Body of pancreas (tissue), 4 donors: ENCODE results near the gene RRAS. TPM values are rescaled to one million over a fixed set of nuclear protein-coding genes. Genes with fewer than 3 reads are reported as not detected.

Experiments used
- ATAC-seq: fragments of 150-250 bp; one replicate; pipeline ENCODE4 v1.9.1; 2016
- DNase-seq, 4 donors: peaks; one replicate each; pipeline ENCODE4 v3.0.0-alpha.2; 2019
- H3K27ac ChIP-seq, 4 donors: fragments of 200-600 bp; sonication (generic); 1 replicate in 3 of 4; 2 replicates in 1 of 4; pipeline versions ENCODE4 v1.5.1 to v1.6.1; 2016 to 2019; ENCODE audit warnings: mild to moderate bottlenecking in 1 of 4, mixed read lengths in 1 of 4, moderate library complexity in 1 of 4
- H3K27me3 ChIP-seq, 2 donors: fragments of 200-600 bp; sonication (generic); one replicate each; pipeline ENCODE4 v1.6.0; 2016; ENCODE audit warnings: mild to moderate bottlenecking in 1 of 2
- H3K36me3 ChIP-seq, 2 donors: fragments of 200-600 bp; sonication (generic); replicated peaks in 1 of 2; 2 replicates each; pipeline ENCODE4 v1.5.1; 2016; ENCODE audit warnings: low read depth in 2 of 2; ENCODE audit not compliant: insufficient read depth in 1 of 2
- H3K4me1 ChIP-seq: fragments of 200-600 bp; sonication (generic); one replicate; pipeline ENCODE4 v1.6.0; 2016
- H3K4me3 ChIP-seq, 2 donors: fragments of 200-600 bp; sonication (generic); 1 replicate in 1 of 2; 2 replicates in 1 of 2; pipeline ENCODE4 v1.5.1; 2016 to 2019
- H3K9me3 ChIP-seq, 3 donors: fragments of 200-600 bp; sonication (generic); 1 replicate in 2 of 3; 2 replicates in 1 of 3; pipeline ENCODE4 v1.5.1; 2016
- POLR2A ChIP-seq, 3 donors: fragments of 450-650 bp; IDR thresholded peaks; one replicate each; pipeline ENCODE4 v1.6.1; 2016; ENCODE audit warnings: antibody characterized with exemption in 3 of 3, mild to moderate bottlenecking in 2 of 3
- WGBS, 2 donors: methylation state at CpG; one replicate each; pipeline ENCODE4 v1.1.5; 2017; 5-methylcytosine and 5-hydroxymethylcytosine counted together
- intact Hi-C: fragments of 100-400 bp; cut with DNase I; formaldehyde crosslinking; loops from one replicate; pipeline ENCODE4 v1.15.1; 2023
- total RNA-seq, 2 donors: library from RNA; depleted of rRNA; stranded (reverse); fragments of >200 nt; gene quantifications; one replicate each; pipeline ENCODE4 v1.1.0, GENCODE V29; 2016
- TF ChIP-seq, protein P1 (sequence below), 7 experiments: fragments of 450-650 bp in 4 of 7; fragments of 200-600 bp in 3 of 7; sonication (generic) in 3 of 7; IDR thresholded peaks; one replicate each; pipeline ENCODE4 v1.5.1; 2016 to 2019; ENCODE audit warnings: antibody characterized with exemption in 7 of 7

The RRAS gene
- total RNA-seq, 2 donors from 2014 or later, result 10.9 to 17.9 TPM

DNA sequence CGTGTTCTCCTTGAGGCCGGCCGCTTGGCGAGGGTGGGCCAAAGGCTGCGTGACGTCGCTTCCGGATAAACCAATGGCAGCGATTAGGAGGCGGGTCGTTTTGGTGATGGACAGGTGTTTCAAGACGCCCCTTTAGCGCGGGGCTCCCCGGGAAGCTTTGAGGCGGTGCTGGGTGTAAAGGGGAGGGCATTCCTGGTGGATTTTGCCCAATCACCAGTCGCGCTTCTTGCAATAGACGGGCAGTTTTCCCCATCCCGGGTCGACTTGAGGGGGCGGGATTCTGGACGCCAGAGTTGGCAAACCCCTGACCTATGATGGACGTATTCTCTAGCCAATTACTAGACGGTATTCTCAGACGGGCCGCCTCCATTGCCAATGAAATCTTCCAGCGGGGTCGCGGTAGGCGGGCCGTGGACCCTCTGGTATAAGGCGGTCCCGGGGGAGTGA lies 36.9 kb upstream of the RRAS start:
- Histone ChIP-seq H3K36me3 (peaks cover under 1 to 1% of the 10 kb centered on the region in 2 donors), H3K9me3 (no peaks in the 10 kb centered on the region), H3K27ac (peak overlapping the region; percentile 91 to 95 (median 94)), H3K4me1 (peaks cover 55% of the 10 kb centered on the region), H3K4me3 (peak overlapping the region; percentile 90 to 92), H3K27me3 (no peaks in the 10 kb centered on the region)
- DNase-seq, result peak; percentile 100
- intact Hi-C loops, result no loop called here
- 0 to 1% methylated on average over 10 to 34 of the region's 34 CpGs for WGBS, 2 donors
- peak; percentile 85 for ATAC-seq
- no peak for TF ChIP-seq POLR2A (IDR thresholded peaks at IDR 0.05)
- TF ChIP-seq, protein P1, sequence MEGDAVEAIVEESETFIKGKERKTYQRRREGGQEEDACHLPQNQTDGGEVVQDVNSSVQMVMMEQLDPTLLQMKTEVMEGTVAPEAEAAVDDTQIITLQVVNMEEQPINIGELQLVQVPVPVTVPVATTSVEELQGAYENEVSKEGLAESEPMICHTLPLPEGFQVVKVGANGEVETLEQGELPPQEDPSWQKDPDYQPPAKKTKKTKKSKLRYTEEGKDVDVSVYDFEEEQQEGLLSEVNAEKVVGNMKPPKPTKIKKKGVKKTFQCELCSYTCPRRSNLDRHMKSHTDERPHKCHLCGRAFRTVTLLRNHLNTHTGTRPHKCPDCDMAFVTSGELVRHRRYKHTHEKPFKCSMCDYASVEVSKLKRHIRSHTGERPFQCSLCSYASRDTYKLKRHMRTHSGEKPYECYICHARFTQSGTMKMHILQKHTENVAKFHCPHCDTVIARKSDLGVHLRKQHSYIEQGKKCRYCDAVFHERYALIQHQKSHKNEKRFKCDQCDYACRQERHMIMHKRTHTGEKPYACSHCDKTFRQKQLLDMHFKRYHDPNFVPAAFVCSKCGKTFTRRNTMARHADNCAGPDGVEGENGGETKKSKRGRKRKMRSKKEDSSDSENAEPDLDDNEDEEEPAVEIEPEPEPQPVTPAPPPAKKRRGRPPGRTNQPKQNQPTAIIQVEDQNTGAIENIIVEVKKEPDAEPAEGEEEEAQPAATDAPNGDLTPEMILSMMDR (IDR thresholded peaks at IDR 0.05), result peak in 1 of 7 experiments; percentile 2

DNA sequence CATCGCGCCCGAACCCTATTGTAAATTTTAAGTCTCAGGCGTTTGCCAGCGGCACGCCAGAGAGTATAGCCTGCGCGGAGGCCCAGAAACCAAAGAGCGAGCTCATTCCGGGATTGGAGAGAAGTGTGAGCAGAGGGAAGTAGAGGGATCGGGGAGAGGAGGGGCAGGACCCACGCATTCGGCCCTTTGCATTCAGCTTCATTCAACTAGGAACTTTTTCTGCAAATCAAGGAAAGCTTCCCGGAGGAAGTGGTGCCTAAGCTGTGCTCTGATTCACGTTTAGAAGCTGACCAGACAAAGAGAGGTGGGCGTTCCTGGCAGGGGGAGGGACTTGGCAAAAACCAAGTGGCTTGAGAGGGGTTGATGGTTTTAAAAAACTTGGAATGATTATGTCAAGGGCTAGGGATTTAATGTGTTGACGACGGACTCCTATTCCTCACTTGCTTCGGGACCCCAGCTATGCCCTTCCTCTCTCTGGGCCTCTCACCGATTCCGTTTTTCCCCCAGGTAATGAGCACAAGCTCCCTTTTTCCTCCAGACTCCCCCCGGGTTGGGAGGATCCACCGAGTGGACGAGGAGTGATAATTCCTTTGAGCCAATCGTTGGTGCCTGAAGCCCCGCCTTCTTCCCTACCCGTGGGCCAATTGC lies 36.3 kb upstream of the RRAS start:
- Histone ChIP-seq H3K27me3 (no peaks in the 10 kb centered on the region), H3K9me3 (no peaks in the 10 kb centered on the region), H3K27ac (peak overlapping the region; percentile 89 to 95 (median 94)), H3K4me1 (peaks cover 57% of the 10 kb centered on the region), H3K4me3 (no peak overlapping the region), H3K36me3 (no peaks in the 10 kb centered on the region)
- ATAC-seq (peak; percentile 55), DNase-seq (peak; percentile 88 to 91 (median 90))
- 2% methylated on average over 23 to 27 of the region's 27 CpGs for WGBS, 2 donors
- TF ChIP-seq, protein P1 (IDR thresholded peaks at IDR 0.05), result no peak
- TF ChIP-seq POLR2A (IDR thresholded peaks at IDR 0.05), result peak in 2 of 3 donors; percentile 48 to 50
- intact Hi-C loops, result no loop called here

DNA sequence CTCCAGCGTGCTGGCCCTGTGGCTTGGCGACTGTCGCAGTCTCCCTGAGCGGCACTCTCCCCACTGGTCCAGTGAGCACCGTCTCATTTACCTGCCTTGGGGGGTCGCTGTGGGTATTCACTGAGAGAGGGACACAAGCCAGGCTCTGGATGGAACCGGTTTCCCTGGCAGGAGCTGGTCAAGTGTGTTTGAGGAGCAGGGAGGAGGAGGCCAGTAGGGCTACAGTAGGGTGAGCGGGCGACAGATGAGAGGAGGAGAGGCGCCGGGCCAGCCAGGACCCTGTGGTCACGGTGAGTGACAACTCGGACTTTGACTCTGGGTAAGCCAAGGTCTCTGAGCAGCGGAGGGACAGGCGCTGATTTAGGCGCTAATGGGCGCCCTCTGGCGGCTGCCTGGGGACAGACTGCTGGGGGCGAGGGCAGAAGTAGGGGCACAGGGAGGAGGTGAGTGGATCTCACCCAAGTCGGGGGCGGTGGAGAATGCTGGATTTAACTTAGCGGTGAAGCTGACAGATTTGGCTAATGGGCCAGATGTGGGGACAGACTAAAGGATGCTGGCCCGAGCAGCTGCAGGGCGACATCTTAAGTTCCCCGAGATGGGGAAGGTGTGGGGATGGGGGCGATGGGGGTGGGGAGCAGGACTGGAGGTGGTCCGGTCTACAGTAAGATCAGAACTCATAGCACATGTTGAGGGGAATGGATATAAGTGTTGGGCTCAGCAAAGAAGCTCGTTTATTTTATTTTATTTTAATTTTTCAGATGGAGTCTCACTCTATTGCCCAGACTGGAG lies 32.4 kb upstream of the RRAS start:
- intact Hi-C loops, result no loop called here

DNA sequence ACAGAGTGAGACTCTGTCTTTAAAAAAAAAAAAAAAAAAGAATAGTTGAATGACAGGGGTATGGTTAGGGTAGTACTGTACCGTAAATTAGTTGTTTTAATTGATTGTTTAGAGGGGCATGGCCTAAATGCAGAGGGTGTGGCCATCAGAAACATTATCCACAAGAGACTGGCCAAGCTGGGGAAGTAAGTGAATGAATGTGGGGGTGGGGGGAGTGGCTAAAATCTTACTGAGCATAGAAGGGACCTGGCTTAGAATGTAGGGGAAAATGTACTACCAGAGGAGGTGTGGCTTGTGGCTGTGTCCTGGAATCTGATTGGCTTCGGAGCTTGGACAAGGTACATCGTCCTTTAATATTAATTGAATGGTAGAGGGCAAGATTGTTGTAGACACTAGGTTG lies 29.6 kb upstream of the RRAS start:
- H3K27me3 ChIP-seq, result no peaks in the 10 kb centered on the region
- DNase-seq (no peak), ATAC-seq (no peak)
- H3K4me3 ChIP-seq, result no peak overlapping the region
- no peaks in the 10 kb centered on the region for H3K36me3 ChIP-seq
- no peak for TF ChIP-seq POLR2A (IDR thresholded peaks at IDR 0.05)
- TF ChIP-seq, protein P1 (IDR thresholded peaks at IDR 0.05), result no peak
- H3K27ac ChIP-seq, result no peak overlapping the region
- no peaks in the 10 kb centered on the region for H3K9me3 ChIP-seq
- H3K4me1 ChIP-seq, result peaks cover 21% of the 10 kb centered on the region
- intact Hi-C loops, result no loop called here
- WGBS, 2 donors, result 69 to 87% methylated on average over 3 of the region's 3 CpGs

More for the DNA sequence above, 32.4 kb upstream of the RRAS start:
- peak overlapping the region; percentile 56 to 78 (median 71) for H3K27ac ChIP-seq
- ATAC-seq (no peak), DNase-seq (peak; percentile 80 to 85 (median 84))
- H3K4me1 ChIP-seq, result peaks cover 20% of the 10 kb centered on the region
- no peaks in the 10 kb centered on the region for H3K36me3 ChIP-seq
- TF ChIP-seq, protein P1 (IDR thresholded peaks at IDR 0.05), result peak; percentile 84 to 95 (median 89)
- TF ChIP-seq POLR2A (IDR thresholded peaks at IDR 0.05), result peak in 1 of 3 donors; percentile 12
- 16 to 24% methylated on average over 21 to 28 of the region's 28 CpGs for WGBS, 2 donors
- no peaks in the 10 kb centered on the region for H3K9me3 ChIP-seq
- H3K4me3 ChIP-seq, result no peak overlapping the region
- no peaks in the 10 kb centered on the region for H3K27me3 ChIP-seq
